ENCODE results near the gene DPYSL4. TPM values are rescaled to one million over a fixed set of nuclear protein-coding genes. Genes with fewer than 3 reads are reported as not detected.

The DPYSL4 gene
- total and polyA plus RNA-seq, 2 of the 13 experiments (the other 11 are each of a cell fraction or from before 2014, with no cell fraction given) = 0.84 to 1.2 TPM

DNA sequence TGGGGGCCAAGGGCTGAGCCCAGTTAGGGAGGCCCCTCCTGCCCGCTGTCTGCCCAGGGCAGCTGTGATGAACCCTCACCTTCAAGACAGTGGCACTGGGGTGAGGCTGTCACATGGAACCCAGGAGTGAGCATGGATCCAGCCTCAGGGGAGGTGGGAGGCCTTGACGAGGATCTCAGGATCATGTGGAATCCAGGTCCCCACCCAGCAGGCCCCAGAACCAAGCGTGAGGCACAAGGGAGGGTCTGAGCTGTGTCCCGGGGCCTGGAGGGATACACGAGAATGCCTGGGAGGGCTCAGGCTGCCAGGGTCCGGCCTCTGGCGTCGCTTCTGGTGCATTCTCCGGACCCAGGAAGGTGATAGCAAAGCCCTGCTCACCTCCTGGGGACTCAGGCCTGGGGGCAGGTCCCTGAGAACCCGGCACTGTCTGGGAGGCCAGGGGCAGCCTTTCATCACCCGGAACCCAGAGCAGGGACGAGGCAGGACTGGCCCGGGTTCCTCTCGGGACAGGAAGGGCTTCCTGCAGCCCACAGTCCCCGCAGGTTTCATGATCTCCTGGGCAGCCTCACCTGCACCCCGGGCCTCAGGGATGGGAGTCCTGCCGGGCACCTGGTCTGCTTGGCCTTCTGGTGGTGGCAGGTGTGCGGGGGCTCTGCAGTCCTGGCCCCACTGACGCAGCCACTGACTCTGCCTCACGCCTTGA, 17.5 kb downstream of the DPYSL4 start (continued):
- no peak for TF ChIP-seq ZNF274 (CRISPR knock-in tag; IDR thresholded peaks at IDR 0.05)

DNA sequence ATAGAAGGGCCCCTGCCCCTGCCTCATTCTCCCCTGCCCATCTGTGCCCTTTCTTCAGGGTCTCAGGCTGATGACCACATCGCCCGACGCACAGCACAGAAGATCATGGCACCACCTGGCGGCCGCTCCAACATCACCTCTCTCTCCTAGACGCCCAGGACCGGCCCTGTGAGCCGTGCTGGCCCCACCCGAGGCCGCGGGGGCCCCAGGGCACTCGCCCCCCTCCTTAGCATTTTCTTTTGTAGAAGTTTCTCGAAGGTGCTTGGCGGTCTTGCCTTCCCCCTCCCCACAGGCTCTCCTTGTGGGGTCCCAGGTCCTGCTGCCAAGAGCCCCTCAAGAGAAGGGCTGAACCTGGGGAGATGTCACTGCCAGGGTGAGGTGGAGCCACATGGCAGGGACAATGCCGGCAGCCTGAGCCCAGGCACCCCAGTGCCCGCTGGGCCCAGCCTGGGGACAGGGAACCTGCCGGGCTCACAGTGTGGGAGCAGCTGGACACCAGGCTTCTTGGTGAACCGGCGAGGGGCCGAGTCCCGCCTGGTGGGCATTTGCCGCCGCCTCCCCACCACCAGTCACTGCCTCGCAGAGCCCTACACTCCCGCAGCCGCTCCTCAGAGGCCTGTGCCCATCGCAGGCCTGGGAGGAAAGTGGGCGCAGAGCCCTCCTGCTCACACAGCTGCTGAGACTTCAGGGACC, 18.2 kb downstream of the DPYSL4 start:
- BruUV-seq (replicated peaks) = no TSS peak
- FAIRE-seq = no peak
- WGBS (ENCODE audit: low lambda C conversion rate) = 54% methylated on average over 20 of the region's 28 CpGs
- peak; percentile 62 for TF ChIP-seq RAD21 (CRISPR knock-in tag; IDR thresholded peaks at IDR 0.05)
- TF ChIP-seq SMC3 (IDR thresholded peaks at IDR 0.05; ENCODE audit: low read length) = peak; percentile 17; the same call in 1 of the 2 replicates
- no peak for TF ChIP-seq ZFP82 (CRISPR knock-in tag; IDR thresholded peaks at IDR 0.05; ENCODE audit: borderline replicate concordance)
- TF ChIP-seq, protein P1, sequence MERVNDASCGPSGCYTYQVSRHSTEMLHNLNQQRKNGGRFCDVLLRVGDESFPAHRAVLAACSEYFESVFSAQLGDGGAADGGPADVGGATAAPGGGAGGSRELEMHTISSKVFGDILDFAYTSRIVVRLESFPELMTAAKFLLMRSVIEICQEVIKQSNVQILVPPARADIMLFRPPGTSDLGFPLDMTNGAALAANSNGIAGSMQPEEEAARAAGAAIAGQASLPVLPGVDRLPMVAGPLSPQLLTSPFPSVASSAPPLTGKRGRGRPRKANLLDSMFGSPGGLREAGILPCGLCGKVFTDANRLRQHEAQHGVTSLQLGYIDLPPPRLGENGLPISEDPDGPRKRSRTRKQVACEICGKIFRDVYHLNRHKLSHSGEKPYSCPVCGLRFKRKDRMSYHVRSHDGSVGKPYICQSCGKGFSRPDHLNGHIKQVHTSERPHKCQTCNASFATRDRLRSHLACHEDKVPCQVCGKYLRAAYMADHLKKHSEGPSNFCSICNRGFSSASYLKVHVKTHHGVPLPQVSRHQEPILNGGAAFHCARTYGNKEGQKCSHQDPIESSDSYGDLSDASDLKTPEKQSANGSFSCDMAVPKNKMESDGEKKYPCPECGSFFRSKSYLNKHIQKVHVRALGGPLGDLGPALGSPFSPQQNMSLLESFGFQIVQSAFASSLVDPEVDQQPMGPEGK (CRISPR knock-in tag; IDR thresholded peaks at IDR 0.05) = 0 out of 2 replicates have a peak, but pooled peaks have one; percentile 20
- TF ChIP-seq, protein P2, sequence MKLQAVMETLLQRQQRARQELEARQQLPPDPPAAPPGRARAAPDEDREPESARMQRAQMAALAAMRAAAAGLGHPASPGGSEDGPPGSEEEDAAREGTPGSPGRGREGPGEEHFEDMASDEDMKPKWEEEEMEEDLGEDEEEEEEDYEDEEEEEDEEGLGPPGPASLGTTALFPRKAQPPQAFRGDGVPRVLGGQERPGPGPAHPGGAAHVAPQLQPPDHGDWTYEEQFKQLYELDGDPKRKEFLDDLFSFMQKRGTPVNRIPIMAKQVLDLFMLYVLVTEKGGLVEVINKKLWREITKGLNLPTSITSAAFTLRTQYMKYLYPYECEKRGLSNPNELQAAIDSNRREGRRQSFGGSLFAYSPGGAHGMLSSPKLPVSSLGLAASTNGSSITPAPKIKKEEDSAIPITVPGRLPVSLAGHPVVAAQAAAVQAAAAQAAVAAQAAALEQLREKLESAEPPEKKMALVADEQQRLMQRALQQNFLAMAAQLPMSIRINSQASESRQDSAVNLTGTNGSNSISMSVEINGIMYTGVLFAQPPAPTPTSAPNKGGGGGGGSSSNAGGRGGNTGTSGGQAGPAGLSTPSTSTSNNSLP (IDR thresholded peaks at IDR 0.05; ENCODE audit: low read depth, low read length) = no peak
- TF ChIP-seq ZNF317 (CRISPR knock-in tag; IDR thresholded peaks at IDR 0.05) = no peak
- no peak for TF ChIP-seq ZBTB1 (CRISPR knock-in tag; IDR thresholded peaks at IDR 0.05; ENCODE audit: borderline replicate concordance)
- no peak for TF ChIP-seq TOE1 (CRISPR knock-in tag; IDR thresholded peaks at IDR 0.05)
- no peak for TF ChIP-seq MTA3 (CRISPR knock-in tag; IDR thresholded peaks at IDR 0.05)
- TF ChIP-seq STAG1 (CRISPR knock-in tag; IDR thresholded peaks at IDR 0.05) = peak; percentile 70
- TF ChIP-seq SUZ12 (IDR thresholded peaks at IDR 0.05; ENCODE audit: low read depth, low read length) = no peak
- no peak for TF ChIP-seq MBD4 (IDR thresholded peaks at IDR 0.05; ENCODE audit: borderline replicate concordance, low read length)
- peak; percentile 29; the same call in 1 of the 2 replicates for TF ChIP-seq KDM2A (CRISPR knock-in tag; IDR thresholded peaks at IDR 0.05; ENCODE audit: borderline replicate concordance, low read depth)
- no peak for TF ChIP-seq CBX1 (IDR thresholded peaks at IDR 0.05; ENCODE audit: low read depth)
- TF ChIP-seq ELF4 (CRISPR knock-in tag; IDR thresholded peaks at IDR 0.05; ENCODE audit: borderline replicate concordance) = no peak

More for the DNA sequence above, 18.2 kb downstream of the DPYSL4 start:
- Histone ChIP-seq H3K4me1 (ENCODE audit: insufficient read depth, low read length) (peaks cover 12% of the 10 kb centered on the region), H3K36me3 (replicated peaks in 1 of 2; ENCODE audit: control insufficient read depth in 1 of 2, insufficient read depth in 2 of 2, low read length in 2 of 2) (no peaks in the 10 kb centered on the region; a peak in 1 of 5 replicates), H4K20me1 (ENCODE audit: insufficient read depth, low read length) (no peaks in the 10 kb centered on the region; the same call in 1 of the 2 replicates), H2AFZ (ENCODE audit: low read length) (no peak overlapping the region), H3K4me2 (ENCODE audit: low read depth, low read length) (no peak overlapping the region), H3K9me3 (ENCODE audit: low read length) (no peaks in the 10 kb centered on the region), H3K79me2 (ENCODE audit: insufficient read depth, low read length) (no peaks in the 10 kb centered on the region), H3K4me3 (replicated peaks in 1 of 3; ENCODE audit: insufficient read depth in 1 of 3, low read depth in 2 of 3, low read length in 3 of 3) (no peak overlapping the region), H3K27ac (ENCODE audit: extremely low read length, insufficient read depth, low read length) (no peak overlapping the region), H3K9ac (ENCODE audit: insufficient read depth, low read depth, low read length) (no peak overlapping the region), H3K27me3 (ENCODE audit: control insufficient read depth in 1 of 2, insufficient read depth in 2 of 2, low read length in 2 of 2) (peaks cover 1 to 7% of the 10 kb centered on the region in 2 experiments; a peak in 3 of 5 replicates)
- POLR2A ChIA-PET = interaction anchor here (0.7 kb wide), 1 partner anchor 145 kb away, joined by 4 read pairs; no protein-coding TSS in a partner anchor
- in situ Hi-C loops (cut with HindIII; ENCODE audit: extremely low pct_ligation_motif_present, low pct_unique_long_range_greater_than_20kb) = no loop called here
- peak; percentile 73 for ATAC-seq
- CTCF ChIA-PET (ENCODE audit: low intra/inter-chr PET ratio, low total read pairs) = interaction anchor here (1.4 kb wide), 1 partner anchor 35 kb away, joined by 8 read pairs; no protein-coding TSS in a partner anchor
- intact Hi-C loops (cut with micrococcal nuclease; ENCODE audit: unreplicated experiment) = no loop called here
- DNase-seq (ENCODE audit: low spot score) = peak; percentile 28
